HepG2 (cell line): ENCODE results near the gene HCAR1. TPM values are rescaled to one million over a fixed set of nuclear protein-coding genes. Genes with fewer than 3 reads are reported as not detected.

Experiments used
- ATAC-seq: fragments of 200-7000 bp; cut with Tn5 transposase; 3 replicates; pipeline ENCODE4 v1.9.1; 2020; ENCODE audit warnings: mild to moderate bottlenecking, moderate library complexity
- BruUV-seq: library from RNA; stranded (reverse); fragments of 400-500 nt; replicated peaks from 2 replicates; lab custom pipeline; 2021; lab: Mats Ljungman, UMichigan
- CTCF ChIA-PET: fragments of 300-600 bp; formaldehyde crosslinking; extraction: SDS; loops from one replicate; lab custom pipeline; 2021; ENCODE audit warnings: low total read pairs, inconsistent platforms, low intra/inter-chr PET ratio; lab: Yijun Ruan, JAX
- POLR2A ChIA-PET: fragments of 350-600 bp; sonication (Branson Sonifier 250); formaldehyde crosslinking; loops from one replicate; lab custom pipeline; 2020; ENCODE audit warnings: antibody characterized with exemption, inconsistent platforms; lab: Yijun Ruan, JAX
- DNase-seq: peaks from one replicate; pipeline ENCODE4 v3.0.0-alpha.2; 2015; ENCODE audit warnings: low spot score
- FAIRE-seq: peaks from 3 replicates; lab custom pipeline; 2011; peaks lifted over from hg19 to GRCh38; lab: Jason Lieb, UNC
- H2AFZ ChIP-seq: one replicate; pipeline ENCODE4 v1.6.1; 2011; ENCODE audit warnings: low read length, inconsistent platforms
- H3K27ac ChIP-seq: fragments of 300-600 bp; 3 replicates; pipeline ENCODE4 v1.8.0; 2011; ENCODE audit warnings: mixed run types, mild to moderate bottlenecking, mixed read lengths, low read length, inconsistent platforms; ENCODE audit not compliant: insufficient read depth; ENCODE audit errors: extremely low read length
- H3K27me3 ChIP-seq, 2 experiments: fragments of 200-600 bp in 1 of 2; 2 replicates in 1 of 2; 3 replicates in 1 of 2; pipeline versions ENCODE4 v1.6.0 to v1.8.0; 2011; ENCODE audit warnings: low read length in 2 of 2, mild to moderate bottlenecking in 2 of 2, moderate library complexity in 2 of 2, inconsistent platforms in 1 of 2; ENCODE audit not compliant: insufficient read depth in 2 of 2, control insufficient read depth in 1 of 2
- H3K36me3 ChIP-seq, 2 experiments: fragments of 200-600 bp in 1 of 2; replicated peaks in 1 of 2; 2 replicates in 1 of 2; 3 replicates in 1 of 2; pipeline versions ENCODE4 v1.5.1 to v1.8.0; 2011; ENCODE audit warnings: low read length in 2 of 2, inconsistent platforms in 1 of 2; ENCODE audit not compliant: insufficient read depth in 2 of 2, control insufficient read depth in 1 of 2
- H3K4me1 ChIP-seq: 2 replicates; pipeline ENCODE4 v1.5.1; 2012; ENCODE audit warnings: low read length, inconsistent platforms; ENCODE audit not compliant: insufficient read depth
- H3K4me2 ChIP-seq: 2 replicates; pipeline ENCODE4 v1.6.0; 2011; ENCODE audit warnings: low read depth, low read length, inconsistent platforms
- H3K4me3 ChIP-seq, 3 experiments: fragments of 200-600 bp in 1 of 3; sonication (generic), shearing (Covaris generic) in 1 of 3; replicated peaks in 1 of 3; 2 replicates each; pipeline ENCODE4 v1.5.1; 2011 to 2016; ENCODE audit warnings: low read length in 3 of 3, inconsistent platforms in 2 of 3, low read depth in 2 of 3, mild to moderate bottlenecking in 2 of 3, control low read depth in 1 of 3, mixed read lengths in 1 of 3; ENCODE audit not compliant: insufficient read depth in 1 of 3
- H3K79me2 ChIP-seq: one replicate; pipeline ENCODE4 v1.6.1; 2011; ENCODE audit warnings: low read length, inconsistent platforms; ENCODE audit not compliant: insufficient read depth
- H3K9ac ChIP-seq: 2 replicates; pipeline ENCODE4 v1.6.0; 2011; ENCODE audit warnings: mild to moderate bottlenecking, low read depth, low read length, inconsistent platforms; ENCODE audit not compliant: insufficient read depth
- H3K9me3 ChIP-seq: 2 replicates; pipeline ENCODE4 v1.5.1; 2012; ENCODE audit warnings: mild to moderate bottlenecking, low read length
- H4K20me1 ChIP-seq: 2 replicates; pipeline ENCODE4 v1.6.0; 2011; ENCODE audit warnings: inconsistent platforms, mild to moderate bottlenecking, low read length, moderate library complexity; ENCODE audit not compliant: insufficient read depth
- GLMP ChIP-seq: sonication (generic); formaldehyde crosslinking; IDR thresholded peaks from 2 replicates; pipeline ENCODE4 v1.9.0; 2021; ENCODE audit warnings: missing genetic modification reagents, mild to moderate bottlenecking, borderline replicate concordance
- NCOA2 ChIP-seq: sonication (generic); formaldehyde crosslinking; IDR thresholded peaks from 2 replicates; pipeline ENCODE4 v1.8.0; 2022; ENCODE audit warnings: inconsistent platforms
- NR2F2 ChIP-seq: IDR thresholded peaks from 2 replicates; pipeline ENCODE4 v1.6.1; 2012; ENCODE audit warnings: low read depth, inconsistent platforms, borderline replicate concordance
- ZNF10 ChIP-seq: sonication (generic); formaldehyde crosslinking; IDR thresholded peaks from 2 replicates; pipeline ENCODE4 v1.4.0; 2020; ENCODE audit warnings: mild to moderate bottlenecking, low read depth, missing genetic modification reagents, borderline replicate concordance
- ZNF224 ChIP-seq: sonication (generic); formaldehyde crosslinking; IDR thresholded peaks from 2 replicates; pipeline ENCODE4 v1.5.0; 2020; ENCODE audit warnings: mild to moderate bottlenecking, missing genetic modification reagents
- ZNF570 ChIP-seq: sonication (generic); formaldehyde crosslinking; IDR thresholded peaks from 2 replicates; pipeline ENCODE4 v1.4.0; 2020; ENCODE audit warnings: mild to moderate bottlenecking, missing genetic modification reagents, borderline replicate concordance
- ZNF687 ChIP-seq: sonication (generic); formaldehyde crosslinking; IDR thresholded peaks from 2 replicates; pipeline ENCODE4 v1.5.1; 2020; ENCODE audit warnings: mild to moderate bottlenecking, missing genetic modification reagents, moderate library complexity
- ZNF691 ChIP-seq: sonication (generic); formaldehyde crosslinking; IDR thresholded peaks from 2 replicates; pipeline ENCODE4 v1.4.0; 2020; ENCODE audit warnings: missing genetic modification reagents, low read depth, mild to moderate bottlenecking, borderline replicate concordance
- ZNF777 ChIP-seq: sonication (generic); formaldehyde crosslinking; IDR thresholded peaks from 2 replicates; pipeline ENCODE4 v1.4.0; 2020; ENCODE audit warnings: missing genetic modification reagents
- ZZZ3 ChIP-seq: sonication (generic); formaldehyde crosslinking; IDR thresholded peaks from 2 replicates; pipeline ENCODE4 v1.4.0; 2020; ENCODE audit warnings: missing genetic modification reagents, mild to moderate bottlenecking, borderline replicate concordance
- WGBS: methylation state at CpG from one replicate; pipeline ENCODE4 v1.1.6; 2017; ENCODE audit warnings: low lambda C conversion rate; 5-methylcytosine and 5-hydroxymethylcytosine counted together
- in situ Hi-C: cut with HindIII; loops from 2 replicates; pipeline ENCODE4 v1.10.0; 2017; ENCODE audit warnings: low pct_unique_long_range_greater_than_20kb; ENCODE audit not compliant: extremely low pct_ligation_motif_present
- intact Hi-C: fragments of 100-400 bp; cut with micrococcal nuclease; formaldehyde crosslinking; loops from one replicate; pipeline ENCODE4 v1.10.0; 2022; ENCODE audit not compliant: unreplicated experiment
- polyA plus RNA-seq, 8 experiments: library from polyadenylated mRNA; depleted of rRNA in 3 of 8; stranded (reverse) in 7 of 8; unstranded in 1 of 8; fragments of >200 nt; fragmentation: Illumina TruSeq in 4 of 8; extraction: Trizol in 4 of 8; gene quantifications; 2 replicates each; pipeline versions ENCODE4 v1.2.1 to v1.2.3, GENCODE V29; 2011 to 2016; ENCODE audit warnings: low read depth in 4 of 8, missing spikeins in 1 of 8, mixed read lengths in 1 of 8; ENCODE audit not compliant: insufficient read depth in 1 of 8
- total RNA-seq, 5 experiments: library from RNA; depleted of rRNA; stranded (reverse); fragments of >200 nt; fragmentation: Illumina TruSeq; extraction: Trizol; gene quantifications; 2 replicates each; pipeline ENCODE4 v1.2.3, GENCODE V29; 2016; ENCODE audit warnings: low read depth in 1 of 5
- TF ChIP-seq, protein P1 (sequence below): sonication (generic); formaldehyde crosslinking; IDR thresholded peaks from 2 replicates; pipeline ENCODE4 v1.5.1; 2020; ENCODE audit warnings: mild to moderate bottlenecking, missing genetic modification reagents, moderate library complexity

HCAR1 gene
- total and polyA plus RNA-seq, 2 of the 13 experiments (the other 11 are each of a cell fraction or from before 2014, with no cell fraction given) = 0.53 to 4.4 TPM

- in situ Hi-C loops (no loop called here), intact Hi-C loops (loop anchor here (10.0 kb wide), 1 partner anchor 48 kb away; no protein-coding TSS in a partner anchor)
- Histone ChIP-seq H3K4me3 (no peak overlapping the region), H3K27ac (peak overlapping the region; percentile 25), H3K9me3 (no peaks in the 10 kb centered on the region), H3K36me3 (no peaks in the 10 kb centered on the region), H3K79me2 (no peaks in the 10 kb centered on the region), H2AFZ (no peak overlapping the region), H3K4me1 (peaks cover 62% of the 10 kb centered on the region), H3K27me3 (no peaks in the 10 kb centered on the region), H3K9ac (no peak overlapping the region), H4K20me1 (no peaks in the 10 kb centered on the region), H3K4me2 (no peak overlapping the region)
- POLR2A ChIA-PET = no interaction called here
- ATAC-seq = no peak
- WGBS = 88% methylated on average over 1 of the region's 1 CpG
- CTCF ChIA-PET = no interaction called here
- FAIRE-seq = no peak
- DNase-seq = no peak
- no TSS peak for BruUV-seq
- TF ChIP-seq ZNF687 (CRISPR knock-in tag) (no peak), NR2F2 (no peak), ZNF777 (CRISPR knock-in tag) (no peak), ZNF10 (CRISPR knock-in tag) (no peak), ZNF224 (CRISPR knock-in tag) (no peak), ZNF691 (CRISPR knock-in tag) (no peak), GLMP (CRISPR knock-in tag) (no peak), ZZZ3 (CRISPR knock-in tag) (no peak), ZNF570 (CRISPR knock-in tag) (no peak), NCOA2 (CRISPR knock-in tag) (no peak)
- TF ChIP-seq, protein P1, sequence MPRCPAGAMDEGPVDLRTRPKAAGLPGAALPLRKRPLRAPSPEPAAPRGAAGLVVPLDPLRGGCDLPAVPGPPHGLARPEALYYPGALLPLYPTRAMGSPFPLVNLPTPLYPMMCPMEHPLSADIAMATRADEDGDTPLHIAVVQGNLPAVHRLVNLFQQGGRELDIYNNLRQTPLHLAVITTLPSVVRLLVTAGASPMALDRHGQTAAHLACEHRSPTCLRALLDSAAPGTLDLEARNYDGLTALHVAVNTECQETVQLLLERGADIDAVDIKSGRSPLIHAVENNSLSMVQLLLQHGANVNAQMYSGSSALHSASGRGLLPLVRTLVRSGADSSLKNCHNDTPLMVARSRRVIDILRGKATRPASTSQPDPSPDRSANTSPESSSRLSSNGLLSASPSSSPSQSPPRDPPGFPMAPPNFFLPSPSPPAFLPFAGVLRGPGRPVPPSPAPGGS (CRISPR knock-in tag) = no peak
- TF ChIP-seq, all 625 proteins: peak for 0
Observed at GRCh38 chr12:122722387-122722786, 8.3 kb downstream of the HCAR1 start.
